Peyer's patch (tissue), 4 donors: ENCODE measurements around the gene HBEGF.

Experiments used
- POLR2A ChIP-seq, 2 donors: fragments of 450-650 bp; IDR thresholded peaks; one replicate each; pipeline ENCODE4 v1.5.1; 2017; ENCODE audit warnings: antibody characterized with exemption in 2 of 2, mild to moderate bottlenecking in 2 of 2, moderate library complexity in 2 of 2
- TF ChIP-seq, protein P1 (sequence below), 6 experiments: fragments of 450-650 bp in 4 of 6; fragments of 200-600 bp in 2 of 6; sonication (generic) in 1 of 6; IDR thresholded peaks; one replicate each; pipeline ENCODE4 v1.5.1; 2017 to 2019; ENCODE audit warnings: antibody characterized with exemption in 6 of 6, mild to moderate bottlenecking in 3 of 6, moderate library complexity in 1 of 6

GRCh38 chr5:140286424-140286823 is 60.0 kb downstream of the HBEGF start:
- TF ChIP-seq, protein P1, sequence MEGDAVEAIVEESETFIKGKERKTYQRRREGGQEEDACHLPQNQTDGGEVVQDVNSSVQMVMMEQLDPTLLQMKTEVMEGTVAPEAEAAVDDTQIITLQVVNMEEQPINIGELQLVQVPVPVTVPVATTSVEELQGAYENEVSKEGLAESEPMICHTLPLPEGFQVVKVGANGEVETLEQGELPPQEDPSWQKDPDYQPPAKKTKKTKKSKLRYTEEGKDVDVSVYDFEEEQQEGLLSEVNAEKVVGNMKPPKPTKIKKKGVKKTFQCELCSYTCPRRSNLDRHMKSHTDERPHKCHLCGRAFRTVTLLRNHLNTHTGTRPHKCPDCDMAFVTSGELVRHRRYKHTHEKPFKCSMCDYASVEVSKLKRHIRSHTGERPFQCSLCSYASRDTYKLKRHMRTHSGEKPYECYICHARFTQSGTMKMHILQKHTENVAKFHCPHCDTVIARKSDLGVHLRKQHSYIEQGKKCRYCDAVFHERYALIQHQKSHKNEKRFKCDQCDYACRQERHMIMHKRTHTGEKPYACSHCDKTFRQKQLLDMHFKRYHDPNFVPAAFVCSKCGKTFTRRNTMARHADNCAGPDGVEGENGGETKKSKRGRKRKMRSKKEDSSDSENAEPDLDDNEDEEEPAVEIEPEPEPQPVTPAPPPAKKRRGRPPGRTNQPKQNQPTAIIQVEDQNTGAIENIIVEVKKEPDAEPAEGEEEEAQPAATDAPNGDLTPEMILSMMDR (IDR thresholded peaks at IDR 0.05) = no peak
- TF ChIP-seq POLR2A (IDR thresholded peaks at IDR 0.05) = no peak
